Heart right ventricle (tissue), 16 donors: Measurements from ENCODE around the gene ABCG5. TPM values are rescaled to one million over a fixed set of nuclear protein-coding genes. Genes with fewer than 3 reads are reported as not detected.

Source experiments
- ATAC-seq, 8 donors: fragments of 200-7000 bp; cut with Tn5 transposase; one replicate each; pipeline ENCODE4 v1.9.1; 2020; ENCODE audit warnings: mild to moderate bottlenecking in 8 of 8, moderate library complexity in 8 of 8, moderate number of reproducible peaks in 1 of 8
- DNase-seq, 2 donors: peaks; one replicate each; pipeline ENCODE4 v3.0.0-alpha.2; 2020
- H3K27ac ChIP-seq, 10 donors: fragments of 200-600 bp; sonication (generic) in 2 of 10; one replicate each; pipeline versions ENCODE4 v1.5.0 to v1.8.0; 2020 to 2022; ENCODE audit warnings: mild to moderate bottlenecking in 3 of 10
- H3K27me3 ChIP-seq, 7 donors: fragments of 200-600 bp; one replicate each; pipeline ENCODE4 v1.8.0; 2021 to 2022; ENCODE audit warnings: mild to moderate bottlenecking in 2 of 7
- H3K36me3 ChIP-seq, 9 donors: fragments of 200-600 bp; sonication (generic) in 1 of 9; one replicate each; pipeline versions ENCODE4 v1.5.0 to v1.8.0; 2020 to 2022; ENCODE audit warnings: mild to moderate bottlenecking in 2 of 9
- H3K4me1 ChIP-seq, 9 donors: fragments of 200-600 bp; sonication (generic) in 1 of 9; one replicate each; pipeline versions ENCODE4 v1.5.0 to v1.8.0; 2020 to 2022; ENCODE audit warnings: mild to moderate bottlenecking in 4 of 9
- H3K4me3 ChIP-seq, 10 donors: fragments of 200-600 bp; sonication (generic) in 2 of 10; one replicate each; pipeline versions ENCODE4 v1.5.0 to v1.8.0; 2020 to 2022; ENCODE audit warnings: mild to moderate bottlenecking in 7 of 10, moderate library complexity in 2 of 10
- H3K9me3 ChIP-seq, 11 donors: fragments of 200-600 bp in 10 of 11; sonication (generic) in 2 of 11; one replicate each; pipeline versions ENCODE4 v1.5.0 to v1.8.0; 2013 to 2022; ENCODE audit warnings: mild to moderate bottlenecking in 2 of 11, control low read depth in 1 of 11, moderate library complexity in 1 of 11
- CTCF ChIP-seq, 9 donors: fragments of 200-600 bp; sonication (generic) in 2 of 9; IDR thresholded peaks; one replicate each; pipeline versions ENCODE4 v1.5.0 to v1.8.0; 2021 to 2022; ENCODE audit warnings: antibody characterized with exemption in 9 of 9, mild to moderate bottlenecking in 5 of 9, moderate library complexity in 1 of 9
- WGBS, 2 donors: extraction: QIAGEN DNeasy Blood & Tissue Kit; methylation state at CpG; one replicate each; pipeline ENCODE4 v1.1.7; 2013; ENCODE audit warnings: inconsistent platforms in 1 of 2; 5-methylcytosine and 5-hydroxymethylcytosine counted together
- intact Hi-C, 10 donors: fragments of 100-400 bp; cut with DNase I; formaldehyde crosslinking; loops; one replicate each; pipeline versions ENCODE4 v1.11.1 to v1.14.2; 2022
- polyA plus RNA-seq, 2 donors: library from polyadenylated mRNA; stranded (reverse); fragments of 200-250 nt; gene quantifications; one replicate each; pipeline ENCODE4 v1.2.3, GENCODE V29; 2013
- total RNA-seq, 10 donors: library from RNA; stranded (reverse); fragmentation: NEBNext Ultra II Directional in 3 of 10; extraction: Animal tissue kit (Norgen Biotek cat#: 25700) in 3 of 10; gene quantifications; one replicate each; pipeline versions ENCODE4 v1.2.1 to v1.2.4, GENCODE V29; 2021 to 2023
- donor health status: Arrhythmogenic right ventricular cardiomyopathy.
- donor health status: ischemic (EF 13 %, LVEDD 7.1; RV severe dilation, severe dysfunction).
- donor health status: healthy with polysubstance abuse.
- donor health status: DM: no; HTN: yes; CAD: no.
- donor health status: DM: no; HTN: no; CAD: no.
- donor health status: ischemic (EF 25% LVEDD 6.9; RV normal size, moderate dysfunction).
- donor health status: ischemic (EF 25% LVEDD 5.7; RV mildly dilated, moderate dysfunction).
- donor health status: healthy.
- donor health status: DM: yes; HTN: yes; CAD: no.
- donor health status: Ischemic cardiomyopathy.
- donor health status: ischemic (EF 35%, LVEDD 5.7; RV mildly dilated, moderate dysfunction).
- donor health status: nonischemic (EF 11% LVEDD 7.7; RV severe dilation, severe dysfunction).
- donor health status: DM: yes; HTN: yes; CAD: no.
- donor health status: PGD.
- donor health status: ischemic (EF 29% LVEDD 5.4; RV normal size, mild dysfunction).
- donor health status: nonischemic (EF 23%, LVEDD 6.1; RV moderate dilation, normal function).

ABCG5 gene
- total and polyA plus RNA-seq, 12 donors = 0.13 TPM; not detected in 11

GRCh38 chr2:43882312-43882711 lies 43.7 kb upstream of the ABCG5 start:
- Histone ChIP-seq H3K9me3 (no peaks in the 10 kb centered on the region), H3K27ac (no peak overlapping the region), H3K4me3 (no peak overlapping the region), H3K4me1 (peaks cover 0 to 5% (median 0%) of the 10 kb centered on the region in 9 donors), H3K36me3 (peaks cover 0 to 24% (median 5%) of the 10 kb centered on the region in 9 donors), H3K27me3 (peaks cover 0 to 20% (median 0%) of the 10 kb centered on the region in 7 donors)
- WGBS, 2 donors = 78 to 89% methylated on average over 4 of the region's 4 CpGs
- intact Hi-C loops = loop anchor here in 1 of 10 donors (10.0 kb wide), 1 partner anchor 268 kb away; no protein-coding TSS in a partner anchor
- DNase-seq = no peak
- TF ChIP-seq CTCF (IDR thresholded peaks at IDR 0.05) = no peak
- no peak for ATAC-seq

GRCh38 chr2:43880952-43881351 lies 42.3 kb upstream of the ABCG5 start:
- TF ChIP-seq CTCF (IDR thresholded peaks at IDR 0.05) = no peak
- ATAC-seq = no peak
- no peak overlapping the region for H3K27ac ChIP-seq
- no peak overlapping the region for H3K4me3 ChIP-seq
- no peak for DNase-seq
- intact Hi-C loops = loop anchor here in 1 of 10 donors (10.0 kb wide), 1 partner anchor 266 kb away; no protein-coding TSS in a partner anchor
- no peaks in the 10 kb centered on the region for H3K9me3 ChIP-seq
- H3K36me3 ChIP-seq = peaks cover 0 to 10% (median 0%) of the 10 kb centered on the region in 9 donors
- peaks cover 0 to 27% (median 0%) of the 10 kb centered on the region in 7 donors for H3K27me3 ChIP-seq
- 81 to 84% methylated on average over 5 of the region's 5 CpGs for WGBS, 2 donors
- H3K4me1 ChIP-seq = peaks cover 0 to 5% (median 0%) of the 10 kb centered on the region in 9 donors

DNA sequence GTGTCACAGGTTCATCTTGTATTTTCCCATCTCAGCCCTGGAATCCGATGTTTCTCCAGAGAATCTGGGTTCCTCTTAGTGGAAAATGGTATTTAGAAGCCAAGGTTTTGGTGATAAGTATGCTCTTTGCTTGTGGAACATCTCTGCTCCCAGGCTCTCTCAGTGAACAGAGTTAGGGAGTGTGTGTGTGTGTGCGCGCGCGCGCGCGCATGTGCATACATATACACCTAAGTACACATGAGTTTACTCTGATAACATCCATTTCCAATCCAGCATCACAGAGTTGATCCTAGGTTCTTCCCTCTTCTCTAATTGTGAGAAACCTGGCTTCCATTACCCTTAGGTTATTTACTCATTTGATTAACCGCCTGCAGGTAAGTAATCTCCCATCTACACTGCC lies 41.8 kb upstream of the ABCG5 start:
- Histone ChIP-seq H3K9me3 (no peaks in the 10 kb centered on the region), H3K4me1 (peaks cover 0 to 5% (median 0%) of the 10 kb centered on the region in 9 donors), H3K36me3 (peaks cover 0 to 6% (median 0%) of the 10 kb centered on the region in 9 donors), H3K4me3 (no peak overlapping the region), H3K27ac (no peak overlapping the region), H3K27me3 (peaks cover 0 to 27% (median 0%) of the 10 kb centered on the region in 7 donors)
- no peak for ATAC-seq
- 84 to 99% methylated on average over 9 of the region's 9 CpGs for WGBS, 2 donors
- DNase-seq = no peak
- intact Hi-C loops = loop anchor here in 1 of 10 donors (10.0 kb wide), 1 partner anchor 266 kb away; no protein-coding TSS in a partner anchor
- TF ChIP-seq CTCF (IDR thresholded peaks at IDR 0.05) = no peak

DNA sequence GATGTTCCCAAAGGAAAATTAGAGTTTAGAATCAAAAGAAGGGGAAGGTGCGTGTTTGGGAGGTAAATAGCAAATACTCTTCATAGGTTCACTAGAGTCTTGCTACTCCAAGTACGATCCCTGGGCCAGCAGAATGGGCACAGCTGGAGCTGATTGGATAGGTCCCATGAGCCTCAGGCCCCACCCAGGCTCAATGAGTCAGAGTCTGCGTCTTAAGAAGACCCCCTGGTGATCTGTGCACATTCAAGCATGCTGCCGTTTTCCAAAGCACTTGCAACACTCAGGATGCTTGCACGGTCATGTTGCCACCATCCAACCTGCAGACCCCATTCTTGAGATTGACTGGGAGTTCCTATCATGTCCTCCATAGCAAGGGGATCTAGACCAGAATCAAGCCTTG lies 40.6 kb upstream of the ABCG5 start:
- 76 to 78% methylated on average over 5 of the region's 5 CpGs for WGBS, 2 donors
- Histone ChIP-seq H3K36me3 (no peaks in the 10 kb centered on the region), H3K4me1 (peaks cover 0 to 5% (median 0%) of the 10 kb centered on the region in 9 donors), H3K27ac (no peak overlapping the region), H3K9me3 (no peaks in the 10 kb centered on the region), H3K4me3 (no peak overlapping the region), H3K27me3 (peaks cover 0 to 27% (median 0%) of the 10 kb centered on the region in 7 donors)
- ATAC-seq = no peak
- no peak for TF ChIP-seq CTCF (IDR thresholded peaks at IDR 0.05)
- intact Hi-C loops = loop anchor here in 2 of 10 donors (10.0 kb wide), 1 partner anchor 264 kb away; no protein-coding TSS in a partner anchor
- no peak for DNase-seq
